ENCODE measurements around the gene GPC3. TPM values are rescaled to one million over a fixed set of nuclear protein-coding genes. Genes with fewer than 3 reads are reported as not detected.

Gene GPC3
- total RNA-seq, 1 donor from 2014 or later: 1,039 TPM

DNA sequence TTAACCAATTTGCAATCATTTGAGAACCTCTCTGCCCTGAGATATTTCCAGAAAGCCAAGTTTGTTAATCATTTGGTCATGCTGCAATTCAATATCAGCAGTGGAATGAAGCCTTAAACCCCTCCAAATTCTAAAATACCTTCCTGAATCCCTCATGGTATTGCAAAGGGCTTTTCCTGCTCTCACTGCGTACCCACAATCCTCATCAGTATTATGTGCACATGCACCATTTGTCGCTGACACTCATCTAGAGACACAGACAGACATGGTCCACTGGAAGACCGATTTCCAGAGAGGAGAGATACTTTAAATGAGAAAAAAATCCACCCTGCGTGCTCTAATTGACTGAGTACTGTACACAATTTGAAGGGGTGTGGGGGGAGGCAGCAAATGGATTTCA lies 104.4 kb downstream of the GPC3 start:
- H3K36me3 Mint-ChIP-seq: no peaks in the 10 kb centered on the region
- Histone ChIP-seq H3F3A (ENCODE audit: low read depth) (peaks cover 20% of the 10 kb centered on the region), H3K4me3 (no peak overlapping the region), H2AFZ (replicated peaks) (no peak overlapping the region), H3K4me2 (no peak overlapping the region), H3K36me3 (peaks cover 3% of the 10 kb centered on the region), H4K20me1 (ENCODE audit: low read depth) (peaks cover 35% of the 10 kb centered on the region), H3K79me2 (ENCODE audit: low read depth) (peaks cover 74% of the 10 kb centered on the region), H3K9ac (no peak overlapping the region), H3K9me3 (ENCODE audit: low read depth) (no peaks in the 10 kb centered on the region), H3K27me3 (no peaks in the 10 kb centered on the region), H3K27ac (no peak overlapping the region), H3K4me1 (peaks cover 26% of the 10 kb centered on the region)
- H3K9me3 Mint-ChIP-seq: no peaks in the 10 kb centered on the region
- H3K27me3 Mint-ChIP-seq (ENCODE audit: insufficient read depth, low read depth): no peaks in the 10 kb centered on the region
- no peak overlapping the region for H3K27ac Mint-ChIP-seq
- DNase-seq (ENCODE audit: low spot score): no peak
- TF ChIP-seq EZH2 (IDR thresholded peaks at IDR 0.05): no peak
- H3K4me1 Mint-ChIP-seq: peaks cover 30% of the 10 kb centered on the region
- H3K4me3 Mint-ChIP-seq: no peak overlapping the region

GRCh38 chrX:133880032-133880443 lies 105.4 kb downstream of the GPC3 start:
- peaks cover 26% of the 10 kb centered on the region for H3K4me1 ChIP-seq
- TF ChIP-seq EZH2 (IDR thresholded peaks at IDR 0.05): no peak
- no peak for TF ChIP-seq EZH2phosphoT487 (IDR thresholded peaks at IDR 0.05)
- TF ChIP-seq, protein P1, sequence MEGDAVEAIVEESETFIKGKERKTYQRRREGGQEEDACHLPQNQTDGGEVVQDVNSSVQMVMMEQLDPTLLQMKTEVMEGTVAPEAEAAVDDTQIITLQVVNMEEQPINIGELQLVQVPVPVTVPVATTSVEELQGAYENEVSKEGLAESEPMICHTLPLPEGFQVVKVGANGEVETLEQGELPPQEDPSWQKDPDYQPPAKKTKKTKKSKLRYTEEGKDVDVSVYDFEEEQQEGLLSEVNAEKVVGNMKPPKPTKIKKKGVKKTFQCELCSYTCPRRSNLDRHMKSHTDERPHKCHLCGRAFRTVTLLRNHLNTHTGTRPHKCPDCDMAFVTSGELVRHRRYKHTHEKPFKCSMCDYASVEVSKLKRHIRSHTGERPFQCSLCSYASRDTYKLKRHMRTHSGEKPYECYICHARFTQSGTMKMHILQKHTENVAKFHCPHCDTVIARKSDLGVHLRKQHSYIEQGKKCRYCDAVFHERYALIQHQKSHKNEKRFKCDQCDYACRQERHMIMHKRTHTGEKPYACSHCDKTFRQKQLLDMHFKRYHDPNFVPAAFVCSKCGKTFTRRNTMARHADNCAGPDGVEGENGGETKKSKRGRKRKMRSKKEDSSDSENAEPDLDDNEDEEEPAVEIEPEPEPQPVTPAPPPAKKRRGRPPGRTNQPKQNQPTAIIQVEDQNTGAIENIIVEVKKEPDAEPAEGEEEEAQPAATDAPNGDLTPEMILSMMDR (IDR thresholded peaks at IDR 0.05): no peak
- no peaks in the 10 kb centered on the region for H3K27me3 ChIP-seq
- Mint-ChIP-seq H3K27me3 (ENCODE audit: insufficient read depth, low read depth) (no peaks in the 10 kb centered on the region), H3K4me3 (no peak overlapping the region), H3K9me3 (no peaks in the 10 kb centered on the region), H3K4me1 (peaks cover 30% of the 10 kb centered on the region), H3K36me3 (peaks cover 2% of the 10 kb centered on the region), H3K27ac (peak overlapping the region; percentile 34)
- H3K4me3 ChIP-seq: no peak overlapping the region
- H3K27ac ChIP-seq: no peak overlapping the region
- no peak for DNase-seq (ENCODE audit: low spot score)
- H3K9me3 ChIP-seq (ENCODE audit: low read depth): no peaks in the 10 kb centered on the region
- H4K20me1 ChIP-seq (ENCODE audit: low read depth): peaks cover 36% of the 10 kb centered on the region
- peaks cover 3% of the 10 kb centered on the region for H3K36me3 ChIP-seq
- no peak overlapping the region for H2AFZ ChIP-seq (replicated peaks)
- H3F3A ChIP-seq (ENCODE audit: low read depth): peaks cover 20% of the 10 kb centered on the region
- peaks cover 81% of the 10 kb centered on the region for H3K79me2 ChIP-seq (ENCODE audit: low read depth)
- no peak overlapping the region for H3K9ac ChIP-seq
- H3K4me2 ChIP-seq: no peak overlapping the region

- H3K9me3 Mint-ChIP-seq: no peaks in the 10 kb centered on the region
- H3K27ac Mint-ChIP-seq: no peak overlapping the region
Measured at GRCh38 chrX:133878710-133879109, 106.7 kb downstream of the GPC3 start.

DNA sequence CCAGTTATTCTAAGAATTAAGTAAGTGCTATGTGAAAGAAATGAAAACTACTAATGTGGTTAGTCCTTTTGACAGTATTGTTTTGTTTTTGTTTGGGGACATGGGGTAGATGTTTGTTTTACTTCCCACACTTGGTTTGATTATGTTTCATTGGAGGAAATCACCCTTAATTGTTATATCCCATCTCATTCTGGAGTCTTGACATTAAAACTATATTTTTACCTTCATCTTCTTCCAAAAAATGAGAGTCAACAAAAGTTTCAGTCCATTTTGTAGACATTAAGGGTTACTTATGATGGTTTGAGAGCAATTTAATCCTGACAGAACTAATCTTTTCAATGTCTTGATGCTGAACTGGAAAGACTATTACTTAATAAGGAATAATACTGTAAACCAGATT lies 108.7 kb downstream of the GPC3 start:
- Histone ChIP-seq H3K27me3 (no peaks in the 10 kb centered on the region), H3K36me3 (peaks cover 3% of the 10 kb centered on the region), H4K20me1 (ENCODE audit: low read depth) (peaks cover 26% of the 10 kb centered on the region), H2AFZ (replicated peaks) (no peak overlapping the region), H3F3A (ENCODE audit: low read depth) (peaks cover 2% of the 10 kb centered on the region), H3K9ac (no peak overlapping the region), H3K9me3 (ENCODE audit: low read depth) (no peaks in the 10 kb centered on the region), H3K4me3 (no peak overlapping the region), H3K4me1 (peaks cover 12% of the 10 kb centered on the region), H3K4me2 (no peak overlapping the region), H3K27ac (no peak overlapping the region), H3K79me2 (ENCODE audit: low read depth) (peaks cover 92% of the 10 kb centered on the region)
- Mint-ChIP-seq H3K36me3 (peaks cover 2% of the 10 kb centered on the region), H3K4me1 (peaks cover 18% of the 10 kb centered on the region), H3K9me3 (peaks cover 2% of the 10 kb centered on the region), H3K27me3 (ENCODE audit: insufficient read depth, low read depth) (no peaks in the 10 kb centered on the region), H3K4me3 (no peak overlapping the region), H3K27ac (no peak overlapping the region)
- DNase-seq (ENCODE audit: low spot score): no peak
- TF ChIP-seq EZH2 (IDR thresholded peaks at IDR 0.05) (no peak), EZH2phosphoT487 (IDR thresholded peaks at IDR 0.05) (no peak)
- TF ChIP-seq, protein P1 (IDR thresholded peaks at IDR 0.05): no peak

More at GRCh38 chrX:133878710-133879109, 106.7 kb downstream of the GPC3 start:
- H3K4me1 ChIP-seq: peaks cover 26% of the 10 kb centered on the region
- H3K36me3 ChIP-seq: peaks cover 3% of the 10 kb centered on the region
- H3F3A ChIP-seq (ENCODE audit: low read depth): peaks cover 19% of the 10 kb centered on the region
- DNase-seq (ENCODE audit: low spot score): no peak
- H2AFZ ChIP-seq (replicated peaks): no peak overlapping the region
- Mint-ChIP-seq H3K4me3 (no peak overlapping the region), H3K36me3 (peaks cover 2% of the 10 kb centered on the region), H3K27me3 (ENCODE audit: insufficient read depth, low read depth) (no peaks in the 10 kb centered on the region), H3K4me1 (peaks cover 30% of the 10 kb centered on the region)
- peaks cover 33% of the 10 kb centered on the region for H4K20me1 ChIP-seq (ENCODE audit: low read depth)
- peaks cover 89% of the 10 kb centered on the region for H3K79me2 ChIP-seq (ENCODE audit: low read depth)
- no peak overlapping the region for H3K4me3 ChIP-seq
- H3K27me3 ChIP-seq: no peaks in the 10 kb centered on the region
- H3K27ac ChIP-seq: no peak overlapping the region
- no peaks in the 10 kb centered on the region for H3K9me3 ChIP-seq (ENCODE audit: low read depth)
- no peak overlapping the region for H3K9ac ChIP-seq
- H3K4me2 ChIP-seq: no peak overlapping the region
- TF ChIP-seq EZH2phosphoT487 (IDR thresholded peaks at IDR 0.05) (no peak), EZH2 (IDR thresholded peaks at IDR 0.05) (no peak)
- TF ChIP-seq, protein P1 (IDR thresholded peaks at IDR 0.05): no peak
